Suprapubic skin (tissue), 4 donors: ENCODE data around the gene DIAPH1. TPM values are rescaled to one million over a fixed set of nuclear protein-coding genes. Genes with fewer than 3 reads are reported as not detected.

ENCODE experiments used
- DNase-seq, 2 donors: peaks; one replicate each; pipeline ENCODE4 v3.0.0-alpha.2; 2019; ENCODE audit warnings: low spot score in 2 of 2
- H3K27ac ChIP-seq: fragments of 200-600 bp; sonication (generic); one replicate; pipeline ENCODE4 v1.5.1; 2019
- H3K27me3 ChIP-seq: fragments of 200-600 bp; sonication (generic); one replicate; pipeline ENCODE4 v1.5.1; 2019
- H3K36me3 ChIP-seq: fragments of 200-600 bp; sonication (generic); one replicate; pipeline ENCODE4 v1.5.1; 2019
- H3K4me1 ChIP-seq: fragments of 200-600 bp; sonication (generic); one replicate; pipeline ENCODE4 v1.5.1; 2019
- H3K4me3 ChIP-seq: fragments of 200-600 bp; sonication (generic); one replicate; pipeline ENCODE4 v1.5.1; 2019; ENCODE audit warnings: mild to moderate bottlenecking
- H3K9me3 ChIP-seq: fragments of 200-600 bp; sonication (generic); one replicate; pipeline ENCODE4 v1.5.1; 2019
- EP300 ChIP-seq: sonication (generic); formaldehyde crosslinking; IDR thresholded peaks from one replicate; pipeline ENCODE4 v1.6.1; 2017; ENCODE audit warnings: antibody characterized with exemption
- POLR2A ChIP-seq, 2 donors: fragments of 450-650 bp; IDR thresholded peaks; one replicate each; pipeline ENCODE4 v1.6.1; 2017; ENCODE audit warnings: antibody characterized with exemption in 2 of 2, mild to moderate bottlenecking in 2 of 2, moderate library complexity in 2 of 2
- POLR2AphosphoS5 ChIP-seq, 3 donors: sonication (generic); formaldehyde crosslinking; IDR thresholded peaks; one replicate each; pipeline ENCODE4 v1.6.1; 2017; ENCODE audit warnings: antibody characterized with exemption in 3 of 3
- WGBS: methylation state at CpG from one replicate; pipeline ENCODE4 v1.1.5; 2018; 5-methylcytosine and 5-hydroxymethylcytosine counted together
- total RNA-seq, 4 donors: library from RNA; depleted of rRNA; stranded (reverse); fragments of >200 nt; gene quantifications; one replicate each; pipeline ENCODE4 v1.1.0, GENCODE V29; 2016
- TF ChIP-seq, protein P1 (sequence below), 2 donors: fragments of 200-600 bp in 1 of 2; fragments of 450-650 bp in 1 of 2; sonication (generic) in 1 of 2; IDR thresholded peaks; one replicate each; pipeline ENCODE4 v1.5.1; 2016 to 2019; ENCODE audit warnings: antibody characterized with exemption in 2 of 2, mild to moderate bottlenecking in 1 of 2, moderate library complexity in 1 of 2

DIAPH1 gene
- total RNA-seq, 4 donors from 2014 or later = 83.0 to 115 (median 95.1) TPM

DNA sequence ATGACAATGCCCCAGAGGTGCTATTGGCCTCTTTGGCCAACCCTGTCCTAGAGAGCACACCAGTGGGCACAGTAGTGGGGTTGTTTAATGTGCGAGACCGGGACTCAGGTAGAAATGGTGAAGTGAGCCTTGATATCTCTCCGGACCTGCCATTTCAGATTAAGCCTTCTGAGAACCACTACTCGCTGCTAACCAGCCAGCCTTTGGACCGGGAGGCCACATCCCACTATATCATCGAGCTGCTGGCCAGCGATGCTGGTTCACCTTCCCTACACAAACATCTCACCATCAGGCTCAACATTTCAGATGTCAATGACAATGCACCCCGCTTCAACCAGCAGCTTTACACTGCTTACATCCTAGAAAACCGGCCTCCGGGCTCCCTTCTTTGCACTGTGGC, 128.5 kb downstream of the DIAPH1 start:
- peaks cover 4% of the 10 kb centered on the region for H3K27me3 ChIP-seq
- peaks cover 33% of the 10 kb centered on the region for H3K36me3 ChIP-seq
- 97% methylated on average over 10 of the region's 10 CpGs for WGBS
- DNase-seq = no peak
- no peaks in the 10 kb centered on the region for H3K9me3 ChIP-seq
- peaks cover 33% of the 10 kb centered on the region for H3K4me1 ChIP-seq
- H3K27ac ChIP-seq = no peak overlapping the region
- H3K4me3 ChIP-seq = no peak overlapping the region
- TF ChIP-seq EP300 (no peak), POLR2A (IDR thresholded peaks at IDR 0.05) (no peak), POLR2AphosphoS5 (IDR thresholded peaks at IDR 0.05) (no peak)
- TF ChIP-seq, protein P1, sequence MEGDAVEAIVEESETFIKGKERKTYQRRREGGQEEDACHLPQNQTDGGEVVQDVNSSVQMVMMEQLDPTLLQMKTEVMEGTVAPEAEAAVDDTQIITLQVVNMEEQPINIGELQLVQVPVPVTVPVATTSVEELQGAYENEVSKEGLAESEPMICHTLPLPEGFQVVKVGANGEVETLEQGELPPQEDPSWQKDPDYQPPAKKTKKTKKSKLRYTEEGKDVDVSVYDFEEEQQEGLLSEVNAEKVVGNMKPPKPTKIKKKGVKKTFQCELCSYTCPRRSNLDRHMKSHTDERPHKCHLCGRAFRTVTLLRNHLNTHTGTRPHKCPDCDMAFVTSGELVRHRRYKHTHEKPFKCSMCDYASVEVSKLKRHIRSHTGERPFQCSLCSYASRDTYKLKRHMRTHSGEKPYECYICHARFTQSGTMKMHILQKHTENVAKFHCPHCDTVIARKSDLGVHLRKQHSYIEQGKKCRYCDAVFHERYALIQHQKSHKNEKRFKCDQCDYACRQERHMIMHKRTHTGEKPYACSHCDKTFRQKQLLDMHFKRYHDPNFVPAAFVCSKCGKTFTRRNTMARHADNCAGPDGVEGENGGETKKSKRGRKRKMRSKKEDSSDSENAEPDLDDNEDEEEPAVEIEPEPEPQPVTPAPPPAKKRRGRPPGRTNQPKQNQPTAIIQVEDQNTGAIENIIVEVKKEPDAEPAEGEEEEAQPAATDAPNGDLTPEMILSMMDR (IDR thresholded peaks at IDR 0.05) = no peak

DNA sequence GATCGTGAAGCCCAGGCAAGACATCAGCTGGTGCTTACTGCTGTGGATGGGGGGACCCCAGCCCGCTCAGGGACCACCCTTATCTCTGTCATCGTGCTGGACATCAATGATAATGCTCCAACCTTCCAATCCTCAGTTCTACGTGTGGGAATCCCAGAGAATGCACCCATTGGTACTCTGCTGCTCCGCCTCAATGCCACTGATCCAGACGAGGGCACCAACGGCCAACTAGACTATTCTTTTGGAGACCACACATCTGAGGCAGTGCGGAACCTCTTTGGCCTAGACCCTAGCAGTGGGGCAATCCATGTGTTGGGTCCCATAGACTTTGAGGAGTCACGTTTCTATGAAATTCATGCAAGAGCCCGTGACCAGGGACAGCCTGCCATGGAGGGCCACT, 129.0 kb downstream of the DIAPH1 start:
- H3K9me3 ChIP-seq = no peaks in the 10 kb centered on the region
- H3K27me3 ChIP-seq = peaks cover 4% of the 10 kb centered on the region
- peaks cover 33% of the 10 kb centered on the region for H3K4me1 ChIP-seq
- H3K4me3 ChIP-seq = no peak overlapping the region
- H3K36me3 ChIP-seq = peaks cover 30% of the 10 kb centered on the region
- H3K27ac ChIP-seq = no peak overlapping the region
- 100% methylated on average over 2 of the region's 10 CpGs for WGBS
- DNase-seq = peak in 1 of 2 donors; percentile 41
- TF ChIP-seq POLR2AphosphoS5 (IDR thresholded peaks at IDR 0.05) (no peak), POLR2A (IDR thresholded peaks at IDR 0.05) (no peak), EP300 (no peak)
- TF ChIP-seq, protein P1 (IDR thresholded peaks at IDR 0.05) = no peak

DNA sequence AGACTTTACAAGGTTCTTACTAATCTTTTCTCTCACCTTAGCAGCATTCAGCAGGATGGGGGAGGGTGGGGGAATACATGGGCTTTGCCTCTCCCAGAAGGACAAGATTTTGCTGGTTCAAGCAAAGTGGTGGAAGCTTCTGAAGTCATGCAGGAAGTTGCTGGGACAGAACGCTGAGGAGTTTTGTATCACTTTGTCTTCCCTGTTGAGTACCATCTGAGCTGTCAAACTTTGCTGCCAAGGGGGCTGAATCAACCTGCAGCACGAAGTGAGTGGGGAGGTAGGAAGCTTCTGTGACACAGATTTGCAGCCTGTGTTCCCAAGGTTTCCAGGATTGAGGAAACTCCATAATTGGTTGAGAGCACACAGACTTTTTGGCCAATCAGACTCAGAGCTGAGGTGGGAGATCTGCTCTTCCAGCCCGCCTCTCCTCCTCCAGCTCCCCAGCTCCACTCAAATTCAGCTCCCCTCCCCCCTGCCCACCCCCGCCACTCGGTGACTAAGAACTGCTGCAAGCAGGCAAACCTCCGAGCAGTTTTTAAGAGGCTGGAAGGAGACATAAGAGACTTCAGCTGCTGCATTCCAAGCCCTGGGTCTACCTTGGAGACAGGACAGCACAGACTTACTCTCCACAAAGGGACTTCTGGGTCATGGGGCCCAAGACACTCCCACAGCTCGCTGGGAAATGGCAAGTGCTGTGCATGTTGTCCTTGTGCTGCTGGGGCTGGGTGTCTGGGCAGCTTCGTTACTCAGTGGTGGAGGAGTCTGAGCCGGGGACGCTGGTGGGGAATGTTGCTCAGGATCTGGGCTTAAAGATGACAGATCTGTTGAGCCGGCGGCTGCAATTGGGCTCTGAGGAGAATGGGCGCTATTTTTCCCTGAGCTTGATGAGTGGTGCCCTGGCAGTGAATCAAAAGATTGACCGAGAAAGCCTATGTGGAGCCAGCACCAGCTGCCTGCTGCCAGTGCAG, 129.9 kb downstream of the DIAPH1 start, which contains the start of gene PCDHGC5:
TSS of gene PCDHGC5 (plus strand) at position 491 of the 971 bp plus-strand sequence. CDS start at position 651, 160 bp downstream.
- TF ChIP-seq POLR2AphosphoS5 (IDR thresholded peaks at IDR 0.05) (no peak), POLR2A (IDR thresholded peaks at IDR 0.05) (no peak), EP300 (no peak)
- TF ChIP-seq, protein P1 (IDR thresholded peaks at IDR 0.05) = no peak
- H3K4me1 ChIP-seq = peaks cover 33% of the 10 kb centered on the region
- no peak within 1 kb of the TSS for H3K27ac ChIP-seq
- peaks cover 30% of the 10 kb centered on the region for H3K36me3 ChIP-seq
- DNase-seq = peak in 1 of 2 donors; percentile 55
- no peak within 1 kb of the TSS for H3K4me3 ChIP-seq
- WGBS = 61% methylated on average over 7 of the region's 14 CpGs
- H3K27me3 ChIP-seq = peaks cover 4% of the 10 kb centered on the region
- no peaks in the 10 kb centered on the region for H3K9me3 ChIP-seq

GRCh38 chr5:141487131-141487530, 131.7 kb downstream of the DIAPH1 start:
- Histone ChIP-seq H3K27ac (no peak overlapping the region), H3K27me3 (peaks cover 4% of the 10 kb centered on the region), H3K4me1 (peaks cover 24% of the 10 kb centered on the region), H3K4me3 (no peak overlapping the region), H3K36me3 (peaks cover 30% of the 10 kb centered on the region), H3K9me3 (no peaks in the 10 kb centered on the region)
- TF ChIP-seq POLR2AphosphoS5 (IDR thresholded peaks at IDR 0.05) (no peak), POLR2A (IDR thresholded peaks at IDR 0.05) (no peak), EP300 (no peak)
- TF ChIP-seq, protein P1 (IDR thresholded peaks at IDR 0.05) = no peak
- peak in 1 of 2 donors; percentile 21 for DNase-seq
- WGBS = 89% methylated on average over 7 of the region's 7 CpGs

DNA sequence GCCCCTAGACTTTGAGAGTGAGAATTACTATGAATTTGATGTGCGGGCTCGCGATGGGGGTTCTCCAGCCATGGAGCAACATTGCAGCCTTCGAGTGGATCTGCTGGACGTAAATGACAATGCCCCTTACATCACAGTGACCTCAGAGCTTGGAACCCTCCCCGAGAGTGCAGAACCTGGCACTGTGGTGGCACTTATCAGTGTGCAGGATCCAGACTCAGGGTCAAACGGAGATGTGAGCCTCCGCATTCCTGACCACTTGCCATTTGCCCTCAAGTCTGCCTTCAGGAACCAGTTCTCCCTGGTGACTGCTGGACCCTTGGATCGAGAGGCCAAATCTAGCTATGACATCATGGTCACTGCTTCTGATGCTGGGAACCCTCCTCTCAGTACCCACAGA, 132.7 kb downstream of the DIAPH1 start:
- TF ChIP-seq EP300 = no peak
- TF ChIP-seq POLR2A (IDR thresholded peaks at IDR 0.05) = no peak
- TF ChIP-seq, protein P1 (IDR thresholded peaks at IDR 0.05) = no peak
- no peak for TF ChIP-seq POLR2AphosphoS5 (IDR thresholded peaks at IDR 0.05)
- no peaks in the 10 kb centered on the region for H3K9me3 ChIP-seq
- no peak for DNase-seq
- no peak overlapping the region for H3K4me3 ChIP-seq
- no peak overlapping the region for H3K27ac ChIP-seq
- H3K27me3 ChIP-seq = peaks cover 4% of the 10 kb centered on the region
- 91% methylated on average over 7 of the region's 9 CpGs for WGBS
- peaks cover 24% of the 10 kb centered on the region for H3K4me1 ChIP-seq
- H3K36me3 ChIP-seq = peaks cover 22% of the 10 kb centered on the region
